ENCODE measurements around the gene DYNLT4.
"Not testable (repeated sequence)": the region's sequence is repeated elsewhere in the genome, so short reads cannot be mapped to it uniquely, and the experiment has no call there.

The DYNLT4 gene

DNA sequence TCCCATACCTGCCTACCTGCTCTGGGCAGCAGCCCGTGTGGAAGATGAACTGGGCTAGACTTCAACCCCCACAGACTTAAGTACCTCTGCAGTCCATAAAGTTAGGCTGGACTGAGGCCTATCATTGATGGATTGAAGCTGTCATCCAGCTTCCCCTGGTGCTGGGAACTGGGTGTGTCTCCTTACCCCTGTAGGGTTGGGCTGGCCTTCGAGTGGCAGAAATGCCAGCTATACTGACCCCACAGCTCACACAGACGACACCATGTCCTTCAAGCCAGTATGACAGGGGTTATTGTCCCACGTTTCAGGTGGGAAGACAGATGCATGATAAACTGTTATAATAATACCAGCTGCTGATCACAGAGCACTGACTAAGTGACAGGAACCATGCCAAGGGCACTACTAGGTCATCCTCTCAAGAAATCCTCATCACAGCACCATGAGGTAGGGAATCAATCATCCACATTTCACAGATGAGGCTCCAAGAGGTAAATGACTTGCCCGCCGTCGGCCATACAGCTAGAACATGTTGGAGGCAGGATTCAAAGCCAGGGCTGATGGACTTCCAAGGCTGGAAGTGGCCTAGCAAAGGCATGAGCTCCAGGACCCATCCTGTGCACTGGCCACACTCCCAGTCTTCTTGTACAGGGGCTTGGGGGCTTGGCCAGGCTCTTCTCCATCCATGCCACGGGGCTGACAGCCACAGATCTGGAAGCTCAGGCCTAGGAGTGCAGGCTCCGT is 18.9 kb downstream of the DYNLT4 start, which contains the start of gene BEST4:
TSS of gene BEST4 (minus strand) at position 51 of the 741 bp plus-strand sequence. CDS start 465 bp downstream, outside the sequence.
- DNase-seq (ENCODE audit: low read depth in 3 of 3) = no peak

GRCh38 chr1:44787506-44787905 is 19.6 kb downstream of the DYNLT4 start:
- no peak for DNase-seq (ENCODE audit: low read depth in 3 of 3)

- no peak for DNase-seq (ENCODE audit: low read depth in 3 of 3)
Observed at GRCh38 chr1:44786841-44787426, 20.2 kb downstream of the DYNLT4 start.

GRCh38 chr1:44786138-44786840 is 20.9 kb downstream of the DYNLT4 start:
- DNase-seq (ENCODE audit: low read depth in 3 of 3) = peak; percentile 51 to 68 (median 64)

- DNase-seq (ENCODE audit: low read depth in 3 of 3) = no peak
Observed at GRCh38 chr1:44785501-44786137, 21.5 kb downstream of the DYNLT4 start.

DNA sequence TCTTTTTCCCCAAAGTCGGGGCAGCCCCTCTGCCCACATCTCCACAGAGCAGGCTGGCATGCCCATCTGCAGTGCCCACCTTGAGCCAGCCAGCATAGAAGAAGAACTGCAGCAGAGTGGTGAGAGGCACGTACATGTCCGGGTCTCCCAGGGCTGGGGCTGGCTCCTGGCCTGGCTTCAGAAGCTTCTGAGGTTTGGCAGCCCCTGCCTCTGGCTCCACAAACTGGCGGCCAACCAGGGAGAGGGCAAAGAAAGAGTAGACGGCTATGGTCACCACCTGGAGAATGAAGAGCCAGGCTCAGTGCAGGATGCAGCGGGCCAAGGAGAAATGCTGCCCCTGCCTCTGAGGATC is 22.1 kb downstream of the DYNLT4 start:
- no peak for DNase-seq (ENCODE audit: low read depth in 3 of 3)

GRCh38 chr1:44784094-44785028 is 22.8 kb downstream of the DYNLT4 start:
- DNase-seq (ENCODE audit: low read depth in 3 of 3) = no peak

- no peak for DNase-seq (ENCODE audit: low read depth in 3 of 3)
Observed at GRCh38 chr1:44783697-44784093, 23.5 kb downstream of the DYNLT4 start.

GRCh38 chr1:44780583-44781121 is 26.5 kb downstream of the DYNLT4 start:
- DNase-seq (ENCODE audit: low read depth in 3 of 3) = no peak

- no peak for DNase-seq (ENCODE audit: low read depth in 3 of 3)
Observed at GRCh38 chr1:44778705-44779576, 28.2 kb downstream of the DYNLT4 start.

DNA sequence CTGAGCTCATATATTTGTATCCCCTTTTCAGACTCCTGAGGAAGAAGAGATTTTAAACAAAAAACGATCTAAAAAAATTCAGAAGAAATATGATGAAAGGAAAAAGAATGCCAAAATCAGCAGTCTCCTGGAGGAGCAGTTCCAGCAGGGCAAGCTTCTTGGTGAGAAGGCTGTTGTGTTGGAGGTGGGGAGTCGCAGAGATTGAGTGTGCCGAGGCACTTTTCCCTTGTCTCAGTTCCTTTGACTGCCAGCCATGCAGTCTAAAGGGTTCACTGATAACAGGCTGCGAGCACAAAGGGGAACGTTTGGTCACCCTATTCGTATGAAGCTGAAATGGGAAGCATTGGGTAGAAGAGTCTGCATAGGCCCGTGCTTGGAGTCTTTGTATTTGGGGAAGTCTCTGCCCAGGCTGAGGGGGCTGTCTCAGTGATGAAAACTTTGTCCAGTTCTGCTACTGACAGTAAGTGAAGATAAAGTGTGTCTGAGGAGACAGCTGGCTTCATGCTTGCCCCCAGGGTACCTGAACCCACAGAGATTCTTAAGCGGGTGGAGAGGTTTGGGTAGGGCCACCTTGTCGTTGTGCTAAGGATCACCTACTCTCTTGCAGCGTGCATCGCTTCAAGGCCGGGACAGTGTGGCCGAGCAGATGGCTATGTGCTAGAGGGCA is 29.0 kb downstream of the DYNLT4 start:
- no peak for DNase-seq (ENCODE audit: low read depth in 3 of 3)

DNA sequence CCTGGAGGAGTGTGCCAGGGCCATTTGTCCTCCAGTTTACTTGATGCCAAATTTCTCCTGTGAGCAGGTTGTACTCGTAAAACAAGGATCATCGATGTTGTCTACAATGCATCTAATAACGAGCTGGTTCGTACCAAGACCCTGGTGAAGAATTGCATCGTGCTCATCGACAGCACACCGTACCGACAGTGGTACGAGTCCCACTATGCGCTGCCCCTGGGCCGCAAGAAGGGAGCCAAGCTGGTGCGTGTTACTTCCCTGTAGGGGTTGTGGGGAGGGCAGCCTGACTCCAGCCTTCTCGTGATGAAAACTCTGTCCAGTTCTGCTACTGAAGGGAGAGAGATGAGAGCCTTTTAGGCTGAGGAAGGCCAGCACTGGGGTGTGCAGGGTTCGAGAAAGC is 29.6 kb downstream of the DYNLT4 start:
- no peak for DNase-seq (ENCODE audit: low read depth in 3 of 3)

DNA sequence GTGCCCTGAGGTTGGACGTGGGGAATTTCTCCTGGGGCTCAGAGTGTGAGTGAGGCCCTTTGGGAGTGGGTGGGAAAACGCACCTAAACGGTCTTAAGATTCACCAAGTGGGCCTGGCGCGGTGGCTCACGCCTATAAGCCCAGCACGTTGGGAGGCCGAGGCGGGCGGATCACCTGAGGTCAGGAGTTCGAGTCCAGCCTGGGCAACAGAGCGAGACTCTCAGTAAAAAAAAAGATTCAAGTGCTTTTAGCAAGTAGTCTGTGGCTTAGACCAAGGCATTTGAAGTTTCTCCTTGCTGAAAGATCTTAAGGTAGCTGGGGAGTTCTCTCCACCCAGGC is 30.5 kb downstream of the DYNLT4 start:
- no peak for DNase-seq (ENCODE audit: low read depth in 3 of 3)

DNA sequence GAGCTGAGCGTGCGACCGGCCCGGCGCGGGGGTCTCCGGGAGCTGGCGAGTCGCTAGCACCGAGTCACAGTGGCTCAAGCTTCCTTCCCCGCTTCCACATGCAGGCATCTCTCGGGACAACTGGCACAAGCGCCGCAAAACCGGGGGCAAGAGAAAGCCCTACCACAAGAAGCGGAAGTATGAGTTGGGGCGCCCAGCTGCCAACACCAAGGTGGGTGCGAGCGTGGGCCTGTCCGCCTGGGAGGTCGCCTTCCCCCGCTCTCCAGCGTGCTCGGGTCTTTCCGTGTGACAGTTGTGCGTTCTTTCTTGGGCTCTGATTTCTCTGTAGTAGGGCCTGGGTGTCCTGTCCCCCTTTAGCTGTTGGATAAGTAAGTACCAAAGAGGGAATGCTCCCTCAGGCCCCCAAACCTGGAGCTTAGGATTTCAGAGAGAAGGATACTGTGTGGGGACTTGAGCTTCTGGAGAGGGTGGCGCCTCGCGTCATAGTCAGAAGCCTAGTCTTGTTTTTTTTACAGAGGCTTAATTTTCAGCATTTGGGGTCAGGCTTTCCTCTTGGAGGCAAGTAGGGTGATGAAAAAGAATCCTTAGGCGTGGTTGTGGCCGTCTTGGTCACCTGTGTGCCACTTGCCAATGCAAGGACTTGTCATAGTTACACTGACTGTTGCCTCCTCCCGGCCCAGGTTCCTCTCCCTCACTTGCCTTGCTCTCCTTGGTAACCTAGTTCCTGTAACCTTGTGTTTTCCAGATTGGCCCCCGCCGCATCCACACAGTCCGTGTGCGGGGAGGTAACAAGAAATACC is 31.0 kb downstream of the DYNLT4 start:
- no peak for DNase-seq (ENCODE audit: low read depth in 3 of 3)

DNA sequence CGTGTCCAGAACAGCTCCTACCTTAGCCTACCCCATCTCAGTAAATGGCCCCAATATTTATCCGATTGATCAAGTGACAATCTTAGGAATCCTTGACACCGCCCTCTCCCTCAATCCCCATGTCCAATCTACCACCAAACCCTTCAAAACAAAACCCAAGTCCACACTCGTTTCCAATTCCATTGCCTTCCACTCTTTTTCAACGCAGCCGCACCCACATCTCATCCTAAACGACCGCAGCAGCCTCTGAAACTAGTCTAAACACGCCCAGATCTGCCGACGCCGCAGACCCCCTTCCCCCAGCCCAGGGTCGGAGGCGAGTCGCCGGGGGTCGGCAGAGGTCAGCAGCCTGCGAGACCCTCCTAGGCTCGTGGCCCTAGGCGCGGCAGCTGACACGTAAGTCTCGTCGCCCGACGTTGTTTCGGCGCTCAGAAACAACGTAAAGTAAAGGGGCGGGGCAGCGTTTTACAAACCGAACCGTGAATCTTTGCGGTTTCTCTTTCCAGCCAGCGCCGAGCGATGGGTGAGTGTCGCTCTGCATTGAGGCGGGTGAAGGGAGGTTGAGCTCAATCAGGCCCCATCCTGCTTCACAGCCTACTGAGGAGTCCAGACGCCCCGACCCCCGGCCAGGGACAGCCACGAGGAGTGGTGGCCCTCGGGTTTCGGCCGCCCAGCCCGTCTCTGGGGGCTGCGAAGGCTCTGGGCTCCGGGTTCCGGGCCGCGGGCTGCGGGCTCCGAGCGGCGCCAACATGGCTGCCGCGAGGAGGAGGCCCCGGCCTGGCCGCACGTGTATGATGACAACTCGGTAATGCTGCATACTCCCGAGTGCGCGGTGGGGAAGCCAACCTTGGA is 31.8 kb downstream of the DYNLT4 start, which contains the start of gene RPS8:
TSS of gene RPS8 (plus strand) at position 463 of the 852 bp plus-strand sequence. CDS start at position 520, 57 bp downstream.
- peak; percentile 83 to 86 (median 84) for DNase-seq (ENCODE audit: low read depth in 3 of 3)

GRCh38 chr1:44766421-44766820 is 40.7 kb downstream of the DYNLT4 start:
- DNase-seq (ENCODE audit: low read depth in 3 of 3) = not testable (repeated sequence)

GRCh38 chr1:44760876-44761275 is 46.3 kb downstream of the DYNLT4 start:
- DNase-seq (ENCODE audit: low read depth in 3 of 3) = no peak

DNA sequence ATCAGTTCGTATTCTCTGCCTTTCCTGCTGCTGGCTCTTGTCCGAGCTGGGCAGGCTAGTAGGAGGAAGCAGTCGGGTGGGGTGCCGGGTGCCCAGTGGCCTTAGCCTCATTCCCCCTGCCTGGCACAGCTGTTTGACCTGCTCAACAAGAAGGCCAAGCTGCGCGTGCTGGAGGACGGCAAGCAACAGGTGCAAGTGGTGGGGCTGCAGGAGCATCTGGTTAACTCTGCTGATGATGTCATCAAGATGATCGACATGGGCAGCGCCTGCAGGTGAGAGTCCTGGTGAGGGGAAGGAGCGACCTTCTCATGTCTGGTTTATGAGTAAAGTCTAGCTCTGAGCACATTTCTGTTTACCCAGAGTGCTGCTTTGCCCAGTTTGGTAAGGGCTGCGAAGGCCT is 48.1 kb downstream of the DYNLT4 start:
- DNase-seq (ENCODE audit: low read depth in 3 of 3) = no peak
